GM23248 (cell line): Measurements from ENCODE around the gene ELK3. TPM values are rescaled to one million over a fixed set of nuclear protein-coding genes. Genes with fewer than 3 reads are reported as not detected.

Source experiments
- DNase-seq: peaks from one replicate; pipeline ENCODE4 v3.0.0-alpha.2; 2015
- H2AFZ ChIP-seq: fragments of 200-600 bp; sonication (generic); 2 replicates; pipeline ENCODE4 v1.6.1; 2016; ENCODE audit warnings: antibody characterized with exemption
- H3F3A ChIP-seq: fragments of 200-600 bp; sonication (generic); 2 replicates; pipeline ENCODE4 v1.6.1; 2016; ENCODE audit warnings: mild to moderate bottlenecking, antibody characterized with exemption, mixed run types; ENCODE audit not compliant: insufficient read depth
- H3K27ac ChIP-seq: fragments of 200-600 bp; sonication (generic); 2 replicates; pipeline ENCODE4 v1.5.1; 2016; ENCODE audit warnings: mild to moderate bottlenecking
- H3K27me3 ChIP-seq: fragments of 200-600 bp; sonication (generic); replicated peaks from 2 replicates; pipeline ENCODE4 v1.6.1; 2016; ENCODE audit warnings: mild to moderate bottlenecking; ENCODE audit not compliant: insufficient read depth
- H3K36me3 ChIP-seq: fragments of 200-600 bp; sonication (generic); 2 replicates; pipeline ENCODE4 v1.6.1; 2016; ENCODE audit warnings: low read depth, mild to moderate bottlenecking
- H3K4me1 ChIP-seq: fragments of 200-600 bp; sonication (generic); 2 replicates; pipeline ENCODE4 v1.6.1; 2016; ENCODE audit warnings: mild to moderate bottlenecking; ENCODE audit not compliant: insufficient read depth
- H3K4me2 ChIP-seq: fragments of 200-600 bp; sonication (generic); one replicate; pipeline ENCODE4 v1.6.1; 2016; ENCODE audit warnings: mild to moderate bottlenecking; ENCODE audit not compliant: unreplicated experiment
- H3K4me3 ChIP-seq: fragments of 200-600 bp; sonication (generic); 2 replicates; pipeline ENCODE4 v1.5.1; 2016; ENCODE audit warnings: mild to moderate bottlenecking
- H3K79me2 ChIP-seq: fragments of 200-600 bp; sonication (generic); 2 replicates; pipeline ENCODE4 v1.6.1; 2016; ENCODE audit warnings: mild to moderate bottlenecking; ENCODE audit not compliant: insufficient read depth
- H3K9ac ChIP-seq: fragments of 200-600 bp; sonication (generic); 2 replicates; pipeline ENCODE4 v1.6.1; 2016; ENCODE audit warnings: mild to moderate bottlenecking
- H3K9me2 ChIP-seq: fragments of 200-600 bp; sonication (generic); 2 replicates; pipeline ENCODE4 v1.6.1; 2016; ENCODE audit warnings: mixed run types, mild to moderate bottlenecking, moderate library complexity; ENCODE audit not compliant: insufficient read depth
- H3K9me3 ChIP-seq: fragments of 200-600 bp; sonication (generic); one replicate; pipeline ENCODE4 v1.6.1; 2017; ENCODE audit warnings: low read depth
- H4K20me1 ChIP-seq: fragments of 200-600 bp; sonication (generic); 2 replicates; pipeline ENCODE4 v1.6.0; 2016; ENCODE audit not compliant: insufficient read depth
- EZH2 ChIP-seq: fragments of 200-600 bp; sonication (generic); IDR thresholded peaks from 2 replicates; pipeline ENCODE4 v1.6.1; 2018; ENCODE audit warnings: antibody characterized with exemption, mild to moderate bottlenecking; ENCODE audit not compliant: insufficient read depth, poor library complexity, severe bottlenecking
- EZH2phosphoT487 ChIP-seq: fragments of 200-600 bp; sonication (generic); IDR thresholded peaks from 2 replicates; pipeline ENCODE4 v1.6.1; 2018; ENCODE audit warnings: antibody characterized with exemption, moderate library complexity, mild to moderate bottlenecking, low read depth; ENCODE audit not compliant: insufficient read depth
- WGBS, 2 experiments: methylation state at CpG; one replicate each; pipeline ENCODE4 v1.1.6; 2015 to 2017; ENCODE audit warnings: low lambda C conversion rate in 2 of 2, low coverage in 1 of 2; ENCODE audit errors: missing lambda C conversion rate in 2 of 2; 5-methylcytosine and 5-hydroxymethylcytosine counted together
- in situ Hi-C: fragments of 300-500 bp; cut with MboI; formaldehyde crosslinking; loops from 2 replicates; pipeline ENCODE4 v1.15.0; 2020
- polyA plus RNA-seq: library from polyadenylated mRNA; unstranded; fragments of >200 nt; fragmentation: Nextera tagmentation; extraction: Ambion mirVana; gene quantifications from 2 replicates; pipeline ENCODE4 v1.2.1, GENCODE V29; 2016
- total RNA-seq: library from RNA; depleted of rRNA; stranded (reverse); fragments of >200 nt; shearing (Covaris generic); gene quantifications from 2 replicates; pipeline ENCODE4 v1.2.3, GENCODE V29; 2014

ELK3 gene
- total and polyA plus RNA-seq, 2 experiments from 2014 or later, result 31.9 to 51.9 TPM

DNA sequence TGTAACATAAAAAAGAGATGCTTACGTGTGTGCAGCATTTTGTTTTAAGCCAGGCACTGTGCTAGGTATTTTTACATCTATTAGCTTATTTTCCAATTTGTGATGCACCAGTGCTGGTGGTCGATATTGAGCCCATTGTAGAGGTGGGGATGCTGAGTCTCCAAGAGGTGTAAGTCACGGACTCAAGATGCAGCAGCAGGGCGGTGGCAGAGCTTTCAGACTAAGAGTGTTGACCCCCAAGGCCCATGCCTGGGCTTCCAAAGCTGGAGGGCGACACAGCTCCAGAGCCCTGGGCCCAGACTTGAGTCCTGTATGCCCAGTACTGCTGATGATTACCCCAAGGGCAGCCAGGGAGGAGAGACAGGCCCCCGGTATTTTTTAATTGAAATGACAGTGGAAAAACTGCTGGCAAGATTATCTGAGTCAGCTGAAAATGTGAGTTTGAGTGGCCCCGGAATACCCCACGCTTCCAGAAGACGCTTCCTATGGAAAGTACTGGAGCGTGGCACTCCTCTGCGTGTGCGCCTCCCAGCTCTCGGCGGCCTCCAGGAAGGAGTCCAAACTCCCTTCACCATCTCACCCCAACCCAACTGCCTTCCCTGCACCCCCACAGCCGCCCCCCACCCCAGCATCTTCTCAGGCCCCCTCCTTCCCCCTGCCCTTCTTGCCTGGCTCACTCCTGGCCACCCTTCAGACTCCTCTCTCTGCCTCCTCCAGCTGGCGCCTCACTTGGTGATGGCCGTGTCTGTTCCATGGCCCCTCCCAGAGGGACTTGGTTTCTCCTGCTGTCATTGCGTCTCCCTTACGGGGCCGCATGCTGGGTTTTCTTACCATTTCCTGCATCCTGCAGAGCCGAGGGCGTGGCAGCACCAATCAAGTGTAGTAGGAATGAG is 40.7 kb downstream of the ELK3 start:
- no peak for DNase-seq
- no peak overlapping the region; the same call in 1 of the 2 replicates for H3K4me3 ChIP-seq
- TF ChIP-seq EZH2 (no peak), EZH2phosphoT487 (no peak)
- peak overlapping the region; percentile 90 for H3K9ac ChIP-seq
- peaks cover 61% of the 10 kb centered on the region for H3F3A ChIP-seq
- H4K20me1 ChIP-seq, result no peaks in the 10 kb centered on the region
- H2AFZ ChIP-seq, result no peak overlapping the region
- no peaks in the 10 kb centered on the region for H3K27me3 ChIP-seq
- in situ Hi-C loops, result no loop called here
- H3K4me1 ChIP-seq, result peaks cover 65% of the 10 kb centered on the region
- no peaks in the 10 kb centered on the region for H3K9me2 ChIP-seq
- H3K36me3 ChIP-seq, result no peaks in the 10 kb centered on the region
- peaks cover 88% of the 10 kb centered on the region for H3K79me2 ChIP-seq
- peak overlapping the region; percentile 50 for H3K4me2 ChIP-seq
- peak overlapping the region; percentile 99 for H3K27ac ChIP-seq
- WGBS, 2 experiments, result 66 to 76% methylated on average over 18 to 22 of the region's 22 CpGs
- H3K9me3 ChIP-seq, result no peaks in the 10 kb centered on the region

DNA sequence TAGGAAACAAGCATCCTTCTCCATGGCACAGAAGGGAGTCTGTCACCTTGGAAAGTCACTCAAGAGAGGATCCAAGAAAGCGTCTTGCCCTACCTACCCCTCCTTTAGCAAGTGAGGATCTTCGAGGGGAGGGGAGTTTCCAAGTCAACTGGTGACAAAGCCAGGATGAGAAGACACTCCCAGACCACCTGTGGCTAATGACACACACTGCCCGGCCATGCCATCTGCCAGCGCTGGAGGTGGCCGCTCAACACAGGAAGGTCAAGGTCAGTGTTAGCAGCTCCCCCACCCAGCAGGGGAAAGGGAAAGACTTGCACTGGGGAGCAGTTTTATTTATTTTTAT is 41.3 kb downstream of the ELK3 start:
- Histone ChIP-seq H2AFZ (no peak overlapping the region), H3K27ac (peak overlapping the region; percentile 99), H4K20me1 (no peaks in the 10 kb centered on the region), H3K27me3 (no peaks in the 10 kb centered on the region), H3F3A (peaks cover 63% of the 10 kb centered on the region), H3K9me2 (no peaks in the 10 kb centered on the region), H3K4me1 (peaks cover 71% of the 10 kb centered on the region), H3K4me3 (no peak overlapping the region), H3K36me3 (no peaks in the 10 kb centered on the region), H3K4me2 (no peak overlapping the region), H3K79me2 (peaks cover 88% of the 10 kb centered on the region), H3K9me3 (no peaks in the 10 kb centered on the region), H3K9ac (peak overlapping the region; percentile 90)
- TF ChIP-seq EZH2 (no peak), EZH2phosphoT487 (no peak)
- in situ Hi-C loops, result no loop called here
- DNase-seq, result no peak
- WGBS, 2 experiments, result 81% methylated on average over 5 of the region's 5 CpGs

DNA sequence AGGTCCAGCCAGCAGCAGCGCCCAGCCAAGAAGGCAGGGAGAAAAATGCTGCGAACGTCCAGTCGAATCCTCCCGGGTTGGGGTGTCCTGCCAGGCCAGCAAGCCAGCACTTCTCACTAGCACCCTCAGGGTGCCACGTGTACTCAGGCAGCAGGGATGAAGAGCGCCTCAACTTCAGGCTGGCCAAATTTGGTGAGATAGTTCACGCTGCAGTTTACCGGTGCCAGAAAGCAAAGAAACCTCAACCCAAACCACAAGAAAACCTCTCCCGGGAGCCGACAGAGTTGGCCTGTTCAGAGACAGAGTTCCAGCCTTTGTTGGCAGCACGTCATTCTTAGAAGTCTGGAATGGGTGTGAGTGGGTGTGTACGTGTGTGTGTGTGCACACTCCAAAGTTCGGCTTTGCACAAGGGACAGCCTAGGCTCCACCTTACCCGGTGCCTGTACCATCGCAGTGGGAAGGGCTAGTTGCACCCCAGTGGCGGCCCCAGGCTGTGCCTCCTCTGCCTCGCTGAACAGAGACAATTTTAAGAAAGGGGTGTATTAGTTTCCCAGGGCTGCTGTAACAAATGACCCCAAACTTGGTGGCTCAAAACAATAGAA is 42.1 kb downstream of the ELK3 start:
- Histone ChIP-seq H4K20me1 (no peaks in the 10 kb centered on the region), H3K9me3 (no peaks in the 10 kb centered on the region), H3K9ac (peak overlapping the region; percentile 90), H3K27me3 (no peaks in the 10 kb centered on the region), H3F3A (peaks cover 72% of the 10 kb centered on the region), H2AFZ (no peak overlapping the region), H3K4me2 (peak overlapping the region; percentile 89), H3K27ac (peak overlapping the region; percentile 99), H3K4me1 (peaks cover 79% of the 10 kb centered on the region), H3K79me2 (peaks cover 88% of the 10 kb centered on the region), H3K4me3 (0 out of 2 replicates have a peak overlapping the region, but pooled peaks have one; percentile 2), H3K9me2 (no peaks in the 10 kb centered on the region), H3K36me3 (no peaks in the 10 kb centered on the region)
- peak; percentile 84 for DNase-seq
- in situ Hi-C loops, result no loop called here
- no peak for TF ChIP-seq EZH2phosphoT487
- no peak for TF ChIP-seq EZH2
- WGBS, 2 experiments, result 16 to 18% methylated on average over 18 of the region's 18 CpGs

DNA sequence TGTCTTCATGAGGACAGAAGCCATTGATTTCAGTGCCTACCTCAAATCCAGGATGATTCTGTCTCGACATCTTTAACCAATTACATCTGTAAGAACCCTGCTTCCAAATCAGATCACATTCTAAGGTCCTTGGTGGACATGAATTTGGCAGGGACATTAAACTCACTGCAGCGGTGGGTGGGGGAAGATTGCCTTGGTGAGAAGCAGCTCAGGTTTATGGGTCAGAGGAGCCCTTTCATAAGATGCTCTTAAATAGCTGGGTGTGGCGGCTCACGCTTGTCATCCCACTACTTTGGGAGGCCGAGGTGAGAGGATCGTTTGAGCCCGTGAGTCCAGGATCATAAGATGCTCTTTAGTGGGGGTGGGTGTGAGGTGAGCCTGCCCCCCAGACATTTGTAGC is 42.9 kb downstream of the ELK3 start:
- Histone ChIP-seq H3K4me3 (peak overlapping the region; percentile 48), H3K9ac (peak overlapping the region; percentile 90), H3K27me3 (no peaks in the 10 kb centered on the region), H2AFZ (no peak overlapping the region), H4K20me1 (no peaks in the 10 kb centered on the region), H3K9me2 (no peaks in the 10 kb centered on the region), H3K4me2 (peak overlapping the region; percentile 89), H3K36me3 (no peaks in the 10 kb centered on the region), H3F3A (peaks cover 76% of the 10 kb centered on the region), H3K9me3 (no peaks in the 10 kb centered on the region), H3K4me1 (peaks cover 84% of the 10 kb centered on the region), H3K79me2 (peaks cover 86% of the 10 kb centered on the region), H3K27ac (peak overlapping the region; percentile 99)
- TF ChIP-seq EZH2 (no peak), EZH2phosphoT487 (no peak)
- peak; percentile 63 for DNase-seq
- 32 to 39% methylated on average over 7 of the region's 7 CpGs for WGBS, 2 experiments
- in situ Hi-C loops, result no loop called here
